H54 (cell line): Measurements from ENCODE around the gene CCDC50.
A peak's percentile ranks its signal among the peaks of the same experiment; 100 is the strongest.

Source experiments
- DNase-seq: peaks from one replicate; pipeline ENCODE4 v3.0.0; 2011; ENCODE audit warnings: low spot score, mixed read lengths; ENCODE audit not compliant: insufficient read length
- FAIRE-seq: peaks from 3 replicates; lab custom pipeline; 2011; peaks lifted over from hg19 to GRCh38; lab: Jason Lieb, UNC
- POLR2A ChIP-seq: IDR thresholded peaks from 2 replicates; pipeline ENCODE4 v1.6.1; 2011; ENCODE audit warnings: low read depth, mild to moderate bottlenecking, low read length

CCDC50 gene

GRCh38 chr3:191415566-191415965 lies 86.4 kb downstream of the CCDC50 start:
- no peak for DNase-seq
- TF ChIP-seq POLR2A: no peak
- FAIRE-seq: no peak

DNA sequence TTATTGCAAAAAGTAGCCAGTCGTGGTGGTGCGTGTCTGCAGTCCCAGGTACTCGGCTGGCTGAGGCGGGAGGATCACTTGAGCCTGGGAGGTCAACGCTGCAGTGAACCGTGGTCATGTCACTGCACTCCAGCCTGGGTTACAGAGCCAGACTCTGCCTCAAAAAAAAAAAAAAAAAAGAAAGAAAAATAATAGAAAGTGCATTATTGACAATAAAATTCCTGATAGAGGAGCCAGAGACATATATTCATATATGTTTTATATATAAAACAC lies 88.2 kb downstream of the CCDC50 start:
- no peak for FAIRE-seq

GRCh38 chr3:191420771-191421170 lies 91.6 kb downstream of the CCDC50 start:
- FAIRE-seq (no peak), DNase-seq (no peak)
- no peak for TF ChIP-seq POLR2A

More for the DNA sequence above, 88.2 kb downstream of the CCDC50 start:
- DNase-seq: no peak
- TF ChIP-seq POLR2A: no peak

DNA sequence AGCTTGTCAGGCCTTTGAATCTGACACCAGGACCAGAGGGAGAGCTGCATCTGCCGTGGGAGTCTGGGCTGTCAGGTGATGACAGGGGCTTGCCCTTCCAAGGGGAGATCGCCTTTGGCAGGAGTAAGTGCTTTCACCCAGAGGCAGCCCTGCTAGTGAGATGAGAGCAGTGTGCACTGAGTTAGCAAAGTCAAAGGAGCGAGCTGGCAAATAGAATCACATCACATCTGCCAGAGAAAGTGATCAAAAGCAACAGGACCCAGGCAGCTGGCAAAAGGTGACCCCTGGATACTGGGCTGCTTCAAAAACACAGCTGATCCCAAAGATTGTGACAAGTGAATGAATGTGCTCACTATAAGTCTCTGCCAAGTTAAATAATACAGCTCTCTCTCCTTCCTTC lies 95.7 kb downstream of the CCDC50 start:
- TF ChIP-seq POLR2A: no peak
- DNase-seq (no peak), FAIRE-seq (peak; percentile 53)

GRCh38 chr3:191425322-191425734 lies 96.1 kb downstream of the CCDC50 start:
- TF ChIP-seq POLR2A: no peak
- FAIRE-seq (no peak), DNase-seq (no peak)

- no peak for DNase-seq
- TF ChIP-seq POLR2A: no peak
- no peak for FAIRE-seq
Observed at GRCh38 chr3:191426311-191426710, 97.1 kb downstream of the CCDC50 start.

DNA sequence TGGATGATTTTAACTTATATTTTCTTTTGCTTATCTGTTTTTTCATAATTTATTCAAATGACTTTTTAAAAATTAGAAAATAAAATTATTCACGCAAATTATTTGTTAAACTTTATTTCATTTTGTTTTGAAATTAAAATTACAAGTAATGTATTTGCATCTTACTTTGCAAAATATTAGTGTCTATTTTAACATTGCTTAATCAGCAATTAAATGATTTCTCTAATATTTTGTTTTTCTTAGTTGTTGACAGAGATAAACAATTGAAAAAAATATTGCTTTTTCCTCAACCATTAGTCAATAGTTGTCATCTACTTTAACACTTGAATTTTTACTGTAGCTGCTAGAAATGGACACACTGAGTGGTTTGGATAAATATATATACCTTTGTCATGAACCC lies 99.0 kb downstream of the CCDC50 start:
- DNase-seq (no peak), FAIRE-seq (no peak)
- TF ChIP-seq POLR2A: no peak

- FAIRE-seq (peak; percentile 50), DNase-seq (no peak)
- no peak for TF ChIP-seq POLR2A
Observed at GRCh38 chr3:191430103-191430502, 100.9 kb downstream of the CCDC50 start.

DNA sequence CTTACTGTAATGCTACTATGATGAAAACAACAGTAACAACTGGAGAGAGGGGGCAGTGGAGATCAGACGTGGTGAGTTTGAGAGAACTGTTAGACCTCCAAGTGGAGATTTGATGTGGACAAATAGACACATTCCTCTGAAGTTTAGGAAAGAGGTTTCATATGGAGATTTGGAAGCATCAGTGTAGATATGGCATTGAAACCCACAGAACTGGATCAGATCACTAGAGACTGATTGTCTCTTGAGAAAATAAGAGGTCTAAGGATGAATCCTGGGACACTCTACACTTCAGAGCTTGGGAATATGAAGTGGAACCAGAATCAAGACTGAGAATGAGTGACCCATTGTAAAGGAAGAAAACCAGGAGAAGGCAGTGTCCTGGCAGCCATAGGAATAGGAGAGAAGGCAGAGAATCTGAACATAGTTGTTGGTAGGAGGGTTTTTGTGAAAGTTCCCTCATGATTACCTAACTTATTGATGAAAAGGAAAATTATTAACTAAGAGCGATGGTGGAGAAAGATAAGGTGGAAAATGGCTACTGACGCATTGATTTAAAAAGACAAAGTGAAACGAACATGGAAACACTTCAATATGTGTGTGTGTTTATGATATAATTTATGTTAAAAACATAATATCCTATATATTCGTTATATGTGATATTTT lies 102.1 kb downstream of the CCDC50 start:
- DNase-seq (no peak), FAIRE-seq (peak; percentile 48)
- TF ChIP-seq POLR2A: no peak

DNA sequence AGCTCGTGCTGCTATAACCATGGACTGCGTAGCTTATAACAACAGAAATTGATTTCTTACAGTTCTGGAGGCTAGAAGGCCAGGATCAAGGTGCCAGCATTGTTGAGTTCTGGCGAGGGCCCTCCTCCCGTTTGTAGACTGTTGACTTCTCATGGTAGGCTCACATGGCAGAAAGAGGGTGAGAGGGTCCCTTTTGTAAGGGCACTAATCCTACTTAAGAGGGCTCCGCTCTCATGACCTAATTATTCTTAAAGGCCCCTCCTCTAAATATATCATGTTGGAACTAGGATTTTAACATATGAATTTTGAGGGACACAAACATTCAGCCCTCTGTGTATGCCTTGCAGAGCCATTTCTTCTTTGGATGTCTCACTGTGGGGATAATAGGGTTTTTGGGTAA lies 103.0 kb downstream of the CCDC50 start:
- no peak for DNase-seq
- no peak for TF ChIP-seq POLR2A
- FAIRE-seq: no peak

DNA sequence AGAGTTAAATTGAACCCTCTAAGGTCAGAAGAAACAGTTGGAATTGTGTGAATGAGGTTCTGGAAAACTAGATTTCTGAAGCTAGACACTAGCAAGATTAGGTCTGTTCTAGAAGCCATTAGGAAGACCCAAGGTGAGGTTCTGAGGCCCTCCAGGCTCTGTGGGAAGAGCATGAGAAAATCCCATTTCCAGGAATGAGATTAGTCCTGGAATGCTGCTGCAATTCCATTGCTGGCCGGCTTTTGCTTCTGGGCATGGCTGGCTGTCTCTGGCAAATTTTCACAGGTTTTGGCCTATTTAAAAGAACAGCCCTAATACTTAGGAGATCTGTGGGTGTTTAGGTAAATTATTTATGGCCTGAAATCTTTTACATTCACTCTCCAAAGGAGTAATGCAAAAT lies 104.8 kb downstream of the CCDC50 start:
- TF ChIP-seq POLR2A: no peak
- FAIRE-seq (no peak), DNase-seq (no peak)

GRCh38 chr3:191435981-191436380 lies 106.8 kb downstream of the CCDC50 start:
- DNase-seq (no peak), FAIRE-seq (no peak)
- TF ChIP-seq POLR2A: no peak

DNA sequence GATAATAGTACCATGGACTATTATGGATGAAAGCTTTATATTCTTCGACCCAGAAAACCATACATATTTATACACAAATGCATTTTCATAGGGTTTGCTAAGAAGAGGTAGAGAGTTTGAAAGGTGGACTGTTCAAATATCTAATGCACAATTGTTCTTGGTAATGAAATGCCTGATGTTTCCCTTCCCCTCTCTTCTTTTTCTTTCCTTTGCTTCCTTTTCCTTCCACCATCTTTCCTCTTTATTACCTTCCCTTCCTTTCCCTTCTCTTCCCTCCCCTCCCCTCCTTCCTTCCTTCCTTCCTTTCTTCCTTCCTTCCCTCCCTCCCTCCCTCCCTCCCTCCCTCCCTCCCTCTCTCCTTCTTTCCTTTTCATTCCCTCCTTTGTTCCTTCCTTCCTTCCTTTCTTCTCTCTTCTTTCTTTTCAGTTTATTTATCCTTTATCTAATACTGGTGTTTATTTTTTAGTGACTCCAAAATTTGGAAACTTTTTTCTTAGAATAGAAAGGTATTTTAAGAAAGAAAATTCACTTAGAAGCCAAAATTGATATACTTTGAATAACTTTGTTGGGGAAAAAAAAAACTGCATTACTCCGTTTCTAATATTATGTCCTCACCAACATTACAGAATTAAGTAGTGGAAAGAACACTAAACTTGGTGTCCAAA lies 109.1 kb downstream of the CCDC50 start:
- FAIRE-seq (no peak), DNase-seq (no peak)
- no peak for TF ChIP-seq POLR2A

GRCh38 chr3:191440532-191440931 lies 111.3 kb downstream of the CCDC50 start:
- peak; percentile 74 for FAIRE-seq
- no peak for TF ChIP-seq POLR2A
- DNase-seq: no peak

- no peak for DNase-seq
- TF ChIP-seq POLR2A: no peak
- peak; percentile 41 for FAIRE-seq
Observed at GRCh38 chr3:191441687-191442086, 112.5 kb downstream of the CCDC50 start.
